Bronchial epithelial cell (primary cell): ENCODE results near the gene HOXA3. TPM values are rescaled to one million over a fixed set of nuclear protein-coding genes. Genes with fewer than 3 reads are reported as not detected.

Experiments used
- DNase-seq: peaks from one replicate; pipeline ENCODE4 v3.0.0-alpha.2; 2010; ENCODE audit warnings: low read depth
- FAIRE-seq: peaks from 2 replicates; lab custom pipeline; 2011; peaks lifted over from hg19 to GRCh38; lab: Jason Lieb, UNC
- H3K27me3 ChIP-seq: 2 replicates; pipeline ENCODE4 v1.5.1; 2011; ENCODE audit warnings: low read length; ENCODE audit not compliant: control insufficient read depth, insufficient read depth
- H3K36me3 ChIP-seq: 2 replicates; pipeline ENCODE4 v1.5.1; 2011; ENCODE audit warnings: low read length; ENCODE audit not compliant: control insufficient read depth, insufficient read depth
- H3K4me3 ChIP-seq: 2 replicates; pipeline ENCODE4 v1.5.1; 2011; ENCODE audit warnings: mild to moderate bottlenecking, low read depth, low read length, control low read depth
- total RNA-seq: library from RNA; depleted of rRNA; stranded (reverse); fragments of >200 nt; gene quantifications from 2 replicates; pipeline ENCODE4 v1.2.1, GENCODE V29; 2014
- TF ChIP-seq, protein P1 (sequence below): IDR thresholded peaks from 2 replicates; pipeline ENCODE4 v1.5.1; 2011; ENCODE audit warnings: mild to moderate bottlenecking, moderate library complexity, low read length, control low read depth, inconsistent platforms; ENCODE audit not compliant: insufficient read depth, severe bottlenecking

HOXA3 gene
- total RNA-seq, 1 donor from 2014 or later = not detected

DNA sequence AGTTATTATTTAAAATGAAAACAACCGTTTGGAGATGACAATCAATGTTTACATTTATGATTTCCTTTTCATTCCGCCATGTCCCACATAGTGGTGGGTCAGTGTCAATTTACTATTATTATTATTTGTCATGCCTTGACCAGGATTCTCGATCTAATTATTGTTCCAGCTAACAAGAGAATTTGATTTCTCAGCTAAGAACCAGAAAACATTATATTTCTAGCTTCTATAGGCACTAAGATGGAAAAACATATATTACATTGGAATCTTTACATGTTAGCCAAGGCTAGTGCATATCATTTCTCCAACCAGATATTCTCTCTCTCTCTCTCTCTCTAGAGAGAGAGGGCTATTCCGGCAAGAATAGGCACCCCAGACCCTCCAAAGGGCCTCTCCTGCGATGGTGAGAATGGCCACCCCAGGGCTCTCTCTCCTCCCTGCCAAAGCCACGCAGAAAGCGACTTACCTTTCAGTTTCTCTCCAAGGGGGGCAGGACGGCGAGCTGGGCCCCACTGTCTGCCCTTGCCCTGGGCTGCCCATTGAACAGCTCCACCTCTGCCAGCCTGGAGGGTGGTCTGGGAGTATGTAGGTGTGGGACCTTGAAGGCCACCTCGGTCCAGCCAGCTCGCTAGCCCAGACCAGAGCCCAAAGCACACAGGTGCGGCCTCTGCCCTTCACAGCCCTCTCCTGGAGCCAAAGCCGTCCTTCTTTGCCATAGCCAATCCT lies 2.4 kb downstream of the HOXA3 start:
- TF ChIP-seq, protein P1, sequence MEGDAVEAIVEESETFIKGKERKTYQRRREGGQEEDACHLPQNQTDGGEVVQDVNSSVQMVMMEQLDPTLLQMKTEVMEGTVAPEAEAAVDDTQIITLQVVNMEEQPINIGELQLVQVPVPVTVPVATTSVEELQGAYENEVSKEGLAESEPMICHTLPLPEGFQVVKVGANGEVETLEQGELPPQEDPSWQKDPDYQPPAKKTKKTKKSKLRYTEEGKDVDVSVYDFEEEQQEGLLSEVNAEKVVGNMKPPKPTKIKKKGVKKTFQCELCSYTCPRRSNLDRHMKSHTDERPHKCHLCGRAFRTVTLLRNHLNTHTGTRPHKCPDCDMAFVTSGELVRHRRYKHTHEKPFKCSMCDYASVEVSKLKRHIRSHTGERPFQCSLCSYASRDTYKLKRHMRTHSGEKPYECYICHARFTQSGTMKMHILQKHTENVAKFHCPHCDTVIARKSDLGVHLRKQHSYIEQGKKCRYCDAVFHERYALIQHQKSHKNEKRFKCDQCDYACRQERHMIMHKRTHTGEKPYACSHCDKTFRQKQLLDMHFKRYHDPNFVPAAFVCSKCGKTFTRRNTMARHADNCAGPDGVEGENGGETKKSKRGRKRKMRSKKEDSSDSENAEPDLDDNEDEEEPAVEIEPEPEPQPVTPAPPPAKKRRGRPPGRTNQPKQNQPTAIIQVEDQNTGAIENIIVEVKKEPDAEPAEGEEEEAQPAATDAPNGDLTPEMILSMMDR = no peak
- no peaks in the 10 kb centered on the region for H3K36me3 ChIP-seq
- peaks cover 87% of the 10 kb centered on the region for H3K27me3 ChIP-seq
- no peak for DNase-seq
- FAIRE-seq = no peak
- no peak overlapping the region for H3K4me3 ChIP-seq

DNA sequence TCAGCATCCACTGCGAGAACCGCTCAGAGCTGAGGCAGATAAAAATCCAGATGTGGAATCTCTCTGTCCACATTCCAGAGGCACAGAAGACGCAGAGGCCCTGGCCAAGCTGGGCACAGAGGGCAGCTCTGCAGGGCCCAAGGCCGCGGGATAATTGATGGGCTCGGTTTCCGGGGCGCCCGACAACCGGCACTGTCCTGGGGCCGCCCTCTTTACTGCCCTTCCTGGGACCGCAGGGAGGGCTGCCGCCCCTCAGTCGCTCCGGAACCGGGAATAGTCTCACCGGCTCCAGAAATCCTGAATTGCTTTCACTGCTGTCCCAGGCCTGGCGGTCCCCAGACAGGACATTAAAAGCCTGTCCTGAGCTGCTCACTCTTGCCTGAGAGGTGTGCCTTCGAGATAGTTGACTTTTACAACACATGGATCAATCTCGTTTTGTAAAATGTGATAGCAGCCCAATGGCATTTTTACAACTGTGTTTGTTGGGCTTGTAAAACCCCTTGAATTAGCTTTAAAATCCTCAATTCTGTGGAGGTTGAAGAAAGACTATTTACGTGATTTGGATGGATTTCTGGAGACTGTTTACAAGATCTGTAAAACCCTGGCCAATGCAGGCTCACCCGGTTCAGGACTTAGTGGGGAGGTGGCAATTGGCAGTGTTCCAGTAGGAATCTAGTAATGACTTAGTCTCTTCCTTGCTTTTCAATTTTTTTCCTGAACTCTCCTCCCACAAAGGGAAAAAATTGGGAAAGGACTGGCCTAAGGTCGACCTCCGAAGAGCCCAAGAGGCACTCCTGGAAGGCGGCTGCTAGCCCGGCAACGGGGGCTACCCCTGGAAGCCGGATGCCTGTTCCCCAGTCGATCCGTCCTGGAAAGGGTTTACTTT lies 3.4 kb downstream of the HOXA3 start:
- peaks cover 86% of the 10 kb centered on the region for H3K27me3 ChIP-seq
- no peaks in the 10 kb centered on the region for H3K36me3 ChIP-seq
- H3K4me3 ChIP-seq = no peak overlapping the region
- DNase-seq = no peak
- TF ChIP-seq, protein P1 = no peak
- no peak for FAIRE-seq

DNA sequence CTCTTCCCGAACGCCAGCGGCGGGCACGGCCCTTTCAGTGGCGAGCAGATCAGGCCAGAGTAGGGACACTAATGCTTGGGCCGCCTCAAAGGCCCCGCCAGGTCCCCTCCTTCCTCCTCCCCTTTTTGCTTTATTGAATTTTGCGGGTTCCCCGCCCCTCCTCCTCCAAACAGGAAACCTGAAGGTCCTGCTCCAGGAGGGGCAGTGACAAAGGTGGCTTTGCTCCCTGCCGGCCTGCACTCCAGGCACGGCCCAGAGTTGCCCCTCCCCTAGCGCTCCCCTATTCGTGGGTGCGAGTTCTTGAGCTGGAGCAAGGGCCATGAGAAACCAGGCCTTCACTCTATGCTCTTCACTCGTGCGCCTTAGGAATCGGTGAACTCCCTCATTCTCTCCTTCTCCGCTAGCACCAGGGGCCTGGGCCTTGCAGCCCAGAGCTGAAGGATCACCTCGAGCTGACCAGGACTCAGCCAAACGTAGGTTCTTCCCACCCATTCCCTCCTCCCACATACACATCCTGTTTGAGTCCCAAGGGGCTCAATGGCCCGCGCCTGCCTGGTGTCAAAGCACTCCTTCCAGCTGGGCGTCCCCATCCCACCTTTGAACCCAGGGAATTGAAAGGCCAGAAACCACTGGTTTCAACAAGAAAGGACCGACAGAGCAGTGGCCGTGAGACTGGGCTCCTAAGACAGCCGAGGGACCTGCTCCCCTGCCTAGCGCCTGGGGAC lies 4.2 kb downstream of the HOXA3 start:
- Histone ChIP-seq H3K36me3 (no peaks in the 10 kb centered on the region), H3K27me3 (peaks cover 86% of the 10 kb centered on the region), H3K4me3 (no peak overlapping the region)
- TF ChIP-seq, protein P1 = no peak
- FAIRE-seq (no peak), DNase-seq (no peak)

GRCh38 chr7:27147199-27148030 lies 5.0 kb downstream of the HOXA3 start, which contains the start of gene HOXA6:
Gene HOXA6 (minus strand): TSS chr7:27147774. CDS start chr7:27147749, 25 bp downstream.
- FAIRE-seq = no peak
- DNase-seq = no peak

More at GRCh38 chr7:27147199-27148030, 5.0 kb downstream of the HOXA3 start, which contains the start of gene HOXA6:
- H3K36me3 ChIP-seq = no peaks in the 10 kb centered on the region
- TF ChIP-seq, protein P1 = no peak
- peaks cover 86% of the 10 kb centered on the region for H3K27me3 ChIP-seq
- H3K4me3 ChIP-seq = no peak within 1 kb of the TSS
